ENCODE results near the gene FGF18. TPM values are rescaled to one million over a fixed set of nuclear protein-coding genes. Genes with fewer than 3 reads are reported as not detected.
"Not testable (repeated sequence)": the region's sequence is repeated elsewhere in the genome, so short reads cannot be mapped to it uniquely, and the experiment has no call there.

The FGF18 gene
- total RNA-seq, 1 experiment from 2014 or later = not detected

DNA sequence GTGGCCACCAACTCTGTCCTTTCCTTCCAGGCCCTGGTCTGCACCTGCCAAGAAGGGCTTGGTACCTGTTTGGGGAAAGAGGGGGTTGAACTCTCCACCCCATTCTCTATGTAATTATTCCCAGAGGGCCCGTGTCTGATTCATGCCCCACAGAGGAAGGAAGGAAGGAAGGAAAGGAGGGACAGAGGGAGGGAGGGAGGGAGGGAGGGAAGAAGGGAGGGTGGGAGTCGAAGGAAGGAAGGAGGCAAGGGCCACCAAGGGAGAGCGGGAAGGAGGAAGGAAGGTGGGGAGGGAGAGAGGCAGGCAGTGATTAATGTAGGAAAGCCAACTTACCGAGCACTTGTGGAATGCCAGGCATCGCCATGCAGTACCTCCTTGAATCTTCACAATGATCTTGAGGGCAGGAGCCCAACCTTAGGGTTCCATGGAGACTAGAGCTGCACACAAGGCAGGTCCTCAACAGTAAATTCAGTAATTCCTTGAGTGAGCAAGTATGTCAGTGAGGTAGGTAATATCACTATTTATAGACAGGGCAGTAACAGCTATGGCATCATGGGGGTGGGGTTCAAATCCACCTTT lies 75.8 kb downstream of the FGF18 start:
- peak; percentile 57 for DNase-seq (ENCODE audit: low read depth)

- DNase-seq (ENCODE audit: low read depth) = no peak
Observed at GRCh38 chr5:171496456-171496855, 77.0 kb downstream of the FGF18 start.

DNA sequence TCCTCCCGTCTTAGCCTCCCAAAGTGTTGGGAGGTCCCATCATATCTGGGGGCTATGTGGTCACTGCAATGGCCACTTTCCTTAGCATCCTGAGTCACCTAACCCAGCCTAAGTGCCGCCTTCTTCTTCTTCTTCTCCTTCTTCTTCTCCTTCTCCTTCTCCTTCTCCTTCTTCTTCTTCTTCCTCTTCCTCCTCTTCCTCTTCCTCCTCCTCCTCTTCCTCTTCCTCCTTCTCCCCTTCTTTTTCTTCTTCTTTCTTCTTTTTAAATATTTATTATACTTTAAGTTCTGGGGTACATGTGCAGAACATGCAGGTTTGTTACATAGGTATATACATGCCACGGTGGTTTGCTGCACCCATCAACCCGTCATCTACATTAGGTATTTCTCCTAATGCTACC lies 78.0 kb downstream of the FGF18 start:
- not testable (repeated sequence) for DNase-seq (ENCODE audit: low read depth)

DNA sequence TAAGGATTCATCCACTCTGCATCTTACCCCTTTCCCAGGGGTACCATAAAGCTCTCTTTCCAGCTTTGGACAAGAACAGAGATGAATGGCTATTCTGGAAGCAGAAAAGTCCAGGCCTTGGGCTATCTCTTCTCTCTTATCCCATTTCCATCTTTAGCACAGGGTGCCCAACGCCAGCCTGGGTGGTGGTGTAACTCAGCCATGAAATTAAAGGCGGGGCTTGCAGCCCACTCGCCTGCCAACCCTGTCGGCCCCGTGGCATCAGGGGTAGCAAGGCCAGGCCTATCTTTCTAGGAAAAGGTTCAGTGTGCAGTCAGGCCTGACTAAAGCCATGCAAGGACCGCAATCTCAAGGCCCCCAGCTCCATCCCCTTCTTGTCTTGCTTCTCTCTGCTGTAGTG lies 78.7 kb downstream of the FGF18 start:
- no peak for DNase-seq (ENCODE audit: low read depth)

GRCh38 chr5:171499611-171500010 lies 80.2 kb downstream of the FGF18 start:
- no peak for DNase-seq (ENCODE audit: low read depth)

DNA sequence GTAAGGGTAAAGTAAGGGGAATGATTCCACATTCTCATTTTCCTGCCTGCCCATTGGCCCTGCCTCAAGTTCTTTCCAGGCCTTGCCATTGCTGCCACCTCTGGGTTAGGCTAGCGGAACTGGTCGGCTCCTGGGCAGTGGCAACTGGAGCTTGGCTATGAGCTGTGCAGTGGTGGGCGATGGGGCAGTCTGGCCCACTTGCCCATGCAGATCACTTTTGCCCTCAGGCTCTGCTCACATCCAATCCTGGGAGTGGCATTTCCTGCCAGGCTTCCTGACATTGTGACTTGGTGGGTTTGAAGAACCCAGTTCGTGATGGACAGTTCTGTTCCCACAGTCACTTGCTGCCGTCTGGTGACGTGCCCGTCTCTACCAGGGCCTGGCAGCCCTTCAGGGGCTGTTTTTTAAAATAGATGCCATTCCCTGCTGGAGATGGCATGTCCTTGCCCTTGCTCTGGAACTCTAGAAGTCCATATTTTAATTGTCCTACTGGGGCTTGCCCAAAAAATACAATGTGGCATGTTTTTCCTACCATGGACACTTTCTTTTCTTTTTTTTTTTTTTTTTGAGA lies 86.1 kb downstream of the FGF18 start:
- no peak for DNase-seq (ENCODE audit: low read depth)

GRCh38 chr5:171506951-171507350 lies 87.5 kb downstream of the FGF18 start:
- no peak for DNase-seq (ENCODE audit: low read depth)

Other genes with a start within 250 kb of the FGF18 start
- 0.96 and 1.9 TPM in 2 replicates for gene TLX3, start 110.4 kb upstream of the FGF18 start, total RNA-seq (2014; rRNA removed; shearing (Covaris generic))
- gene NPM1, start 31.8 kb upstream of the FGF18 start, total RNA-seq (2014; rRNA removed; shearing (Covaris generic)) = 785 and 796 TPM in 2 replicates

Measured in RPMI7951 (cell line).